ENCODE results near the gene PPHLN1. TPM values are rescaled to one million over a fixed set of nuclear protein-coding genes. Genes with fewer than 3 reads are reported as not detected.

PPHLN1 gene
- total and polyA plus RNA-seq, 4 experiments from 2014 or later: 98.0 to 160 (median 128) TPM

DNA sequence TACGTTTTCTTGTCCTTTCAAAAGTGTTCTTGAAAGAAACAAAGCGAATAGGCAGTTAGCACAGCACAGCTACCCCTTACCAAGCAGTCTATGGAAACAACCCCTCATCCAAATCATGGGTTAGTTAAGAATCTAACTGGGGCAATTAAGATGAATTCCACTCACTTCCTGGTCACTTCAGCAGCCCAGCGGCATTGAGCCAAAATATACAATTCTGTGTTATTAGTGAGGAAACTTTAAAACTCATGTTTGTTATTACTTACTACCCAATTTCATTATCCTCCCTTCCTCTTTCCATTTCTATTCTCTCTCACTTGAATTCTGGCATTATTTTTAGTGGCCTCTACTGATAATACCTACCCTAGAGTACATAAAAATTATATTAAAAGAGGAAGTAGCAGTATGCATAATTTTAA lies 121.4 kb downstream of the PPHLN1 start:
- Histone ChIP-seq H3K9me3 (ENCODE audit: control insufficient read depth in 1 of 2, low read length in 2 of 2) (no peaks in the 10 kb centered on the region), H3K4me1 (ENCODE audit: insufficient read depth, low read length) (no peaks in the 10 kb centered on the region), H3K27me3 (ENCODE audit: insufficient read depth, low read length) (no peaks in the 10 kb centered on the region), H3K27ac (ENCODE audit: low read depth, low read length) (no peak overlapping the region), H3K36me3 (ENCODE audit: insufficient read depth, low read length) (peaks cover 10% of the 10 kb centered on the region), H3K4me3 (ENCODE audit: low read length in 2 of 2) (no peak overlapping the region)
- no peaks in the 10 kb centered on the region for H3K4me1 Mint-ChIP-seq
- no peak overlapping the region for H3K27ac Mint-ChIP-seq
- no peak for DNase-seq
- intact Hi-C loops (cut with micrococcal nuclease): no loop called here
- peaks cover 70 to 74% of the 10 kb centered on the region in 2 donors for H3K36me3 Mint-ChIP-seq
- CTCF ChIA-PET (ENCODE audit: partially characterized antibody): no interaction called here
- H3K4me3 Mint-ChIP-seq: no peak overlapping the region
- H3K9me3 Mint-ChIP-seq: peaks cover 0 to 10% (median 4%) of the 10 kb centered on the region in 8 donors
- no peaks in the 10 kb centered on the region for H3K27me3 Mint-ChIP-seq
- POLR2A ChIA-PET (ENCODE audit: partially characterized antibody): no interaction called here

DNA sequence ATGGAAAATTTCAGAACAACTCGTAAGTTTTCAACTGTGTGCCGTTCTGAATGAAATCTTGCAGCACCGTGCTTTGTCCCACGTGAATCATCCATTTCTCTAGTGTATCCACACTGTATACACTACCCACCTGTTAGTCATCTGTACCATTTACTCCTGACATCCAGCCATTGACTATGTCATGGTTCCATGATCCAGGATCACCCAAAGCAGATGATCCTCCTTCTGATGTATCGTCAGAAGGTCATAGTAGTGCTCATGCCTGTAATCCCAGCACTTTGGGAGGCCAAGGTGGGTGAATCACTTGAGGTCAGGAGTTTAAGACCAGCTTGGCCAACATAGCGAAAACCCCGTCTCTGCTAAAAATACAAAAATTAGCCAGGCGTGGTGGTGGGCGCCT lies 122.9 kb downstream of the PPHLN1 start:
- Histone ChIP-seq H3K4me3 (ENCODE audit: low read length in 2 of 2) (no peak overlapping the region), H3K9me3 (ENCODE audit: control insufficient read depth in 1 of 2, low read length in 2 of 2) (no peaks in the 10 kb centered on the region), H3K27ac (ENCODE audit: low read depth, low read length) (no peak overlapping the region), H3K27me3 (ENCODE audit: insufficient read depth, low read length) (no peaks in the 10 kb centered on the region), H3K4me1 (ENCODE audit: insufficient read depth, low read length) (no peaks in the 10 kb centered on the region), H3K36me3 (ENCODE audit: insufficient read depth, low read length) (peaks cover 4% of the 10 kb centered on the region)
- Mint-ChIP-seq H3K9me3 (peaks cover 0 to 5% (median 0%) of the 10 kb centered on the region in 8 donors), H3K27me3 (no peaks in the 10 kb centered on the region), H3K4me1 (no peaks in the 10 kb centered on the region), H3K4me3 (no peak overlapping the region), H3K36me3 (peaks cover 55 to 59% of the 10 kb centered on the region in 2 donors), H3K27ac (no peak overlapping the region)
- intact Hi-C loops (cut with micrococcal nuclease): no loop called here
- CTCF ChIA-PET (ENCODE audit: partially characterized antibody): no interaction called here
- no peak for DNase-seq
- POLR2A ChIA-PET (ENCODE audit: partially characterized antibody): no interaction called here

DNA sequence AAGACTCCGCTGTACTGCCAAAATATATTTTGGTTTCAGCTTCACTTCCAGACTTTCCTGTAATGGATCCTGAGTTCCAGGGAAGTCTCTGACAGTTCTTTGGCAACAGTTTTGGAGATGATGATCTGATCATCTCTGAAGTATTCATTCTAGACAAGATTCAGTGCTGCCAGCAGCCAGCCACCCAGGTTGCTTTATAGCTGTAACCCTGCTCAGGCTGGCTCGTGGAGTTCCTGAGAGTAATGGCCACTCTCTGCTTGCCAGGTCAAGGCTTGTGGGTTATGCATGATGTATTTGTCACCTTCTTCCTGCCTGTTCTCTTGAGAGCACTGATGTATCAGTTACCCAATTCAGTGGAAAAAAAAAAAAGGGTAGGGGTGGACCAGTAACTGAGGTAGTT lies 124.3 kb downstream of the PPHLN1 start:
- ChIA-PET POLR2A (ENCODE audit: partially characterized antibody) (no interaction called here), CTCF (ENCODE audit: partially characterized antibody) (interaction anchor here (0.6 kb wide), 1 partner anchor 80 kb away, joined by 3 read pairs; no protein-coding TSS in a partner anchor)
- DNase-seq: no peak
- H3K9me3 Mint-ChIP-seq: peaks cover 0 to 2% (median 0%) of the 10 kb centered on the region in 8 donors
- H3K9me3 ChIP-seq (ENCODE audit: control insufficient read depth in 1 of 2, low read length in 2 of 2): no peaks in the 10 kb centered on the region
- no peak overlapping the region for H3K27ac Mint-ChIP-seq
- intact Hi-C loops (cut with micrococcal nuclease): no loop called here
- H3K4me3 ChIP-seq (ENCODE audit: low read length in 2 of 2): no peak overlapping the region
- no peak overlapping the region for H3K4me3 Mint-ChIP-seq
- peaks cover 4% of the 10 kb centered on the region for H3K36me3 ChIP-seq (ENCODE audit: insufficient read depth, low read length)
- H3K4me1 Mint-ChIP-seq: no peaks in the 10 kb centered on the region
- no peaks in the 10 kb centered on the region for H3K27me3 ChIP-seq (ENCODE audit: insufficient read depth, low read length)
- H3K36me3 Mint-ChIP-seq: peaks cover 41 to 45% of the 10 kb centered on the region in 2 donors
- no peaks in the 10 kb centered on the region for H3K27me3 Mint-ChIP-seq
- H3K27ac ChIP-seq (ENCODE audit: low read depth, low read length): no peak overlapping the region
- H3K4me1 ChIP-seq (ENCODE audit: insufficient read depth, low read length): no peaks in the 10 kb centered on the region

DNA sequence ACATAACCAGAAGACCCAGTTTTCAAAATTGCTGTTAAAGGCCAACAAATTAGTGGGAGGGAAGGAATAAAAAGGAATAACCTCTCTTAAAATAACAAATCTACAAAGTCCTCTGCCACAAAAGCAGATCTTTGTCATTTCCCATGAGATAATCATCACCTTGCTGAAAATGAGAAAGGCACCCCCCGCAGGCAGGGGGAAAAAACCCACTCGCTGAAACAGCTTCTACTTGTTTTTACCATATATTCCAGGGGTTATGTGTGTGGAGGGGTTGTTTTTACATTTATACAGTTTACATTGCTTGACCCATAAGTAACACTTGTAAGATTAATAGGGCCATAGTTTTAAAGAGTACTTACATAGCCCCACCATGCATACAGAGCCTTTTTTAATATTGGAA lies 132.6 kb downstream of the PPHLN1 start:
- Histone ChIP-seq H3K9me3 (ENCODE audit: control insufficient read depth in 1 of 2, low read length in 2 of 2) (no peaks in the 10 kb centered on the region), H3K4me3 (ENCODE audit: low read length in 2 of 2) (no peak overlapping the region), H3K27me3 (ENCODE audit: insufficient read depth, low read length) (no peaks in the 10 kb centered on the region), H3K27ac (ENCODE audit: low read depth, low read length) (no peak overlapping the region), H3K36me3 (ENCODE audit: insufficient read depth, low read length) (no peaks in the 10 kb centered on the region), H3K4me1 (ENCODE audit: insufficient read depth, low read length) (no peaks in the 10 kb centered on the region)
- Mint-ChIP-seq H3K36me3 (no peaks in the 10 kb centered on the region), H3K4me1 (no peaks in the 10 kb centered on the region), H3K27me3 (peaks cover 0 to 4% of the 10 kb centered on the region in 2 donors), H3K27ac (no peak overlapping the region), H3K4me3 (no peak overlapping the region), H3K9me3 (peaks cover 0 to 2% (median 0%) of the 10 kb centered on the region in 8 donors)
- no peak for DNase-seq
- intact Hi-C loops (cut with micrococcal nuclease): no loop called here
- CTCF ChIA-PET (ENCODE audit: partially characterized antibody): no interaction called here
- POLR2A ChIA-PET (ENCODE audit: partially characterized antibody): no interaction called here

DNA sequence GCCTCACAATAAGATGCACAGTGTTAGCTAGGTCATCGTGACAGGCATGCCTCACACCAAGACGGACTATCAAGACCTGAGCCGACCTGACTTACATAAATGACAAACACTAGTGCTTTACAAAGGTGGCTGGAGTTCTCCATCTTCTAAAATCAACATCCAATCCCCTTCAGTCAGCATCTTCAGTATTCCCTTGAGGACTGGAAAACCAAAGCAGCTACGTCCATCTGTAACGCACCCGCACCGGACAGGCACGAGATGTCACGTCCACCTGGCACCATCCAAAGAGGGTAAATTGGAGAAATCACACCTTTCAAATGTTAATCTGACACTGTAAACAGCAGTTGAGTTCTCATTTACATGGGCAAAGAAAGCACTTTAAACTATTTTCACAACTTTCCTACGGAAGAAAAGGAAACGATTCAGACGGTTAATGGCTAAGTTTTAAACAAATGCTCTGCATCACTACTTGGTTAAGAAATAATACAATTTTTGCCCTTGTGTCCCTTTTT lies 133.4 kb downstream of the PPHLN1 start:
- H3K27me3 Mint-ChIP-seq: peaks cover 2 to 4% of the 10 kb centered on the region in 2 donors
- POLR2A ChIA-PET (ENCODE audit: partially characterized antibody): no interaction called here
- no peak for DNase-seq
- no peak overlapping the region for H3K27ac Mint-ChIP-seq
- H3K4me3 Mint-ChIP-seq: no peak overlapping the region
- no peaks in the 10 kb centered on the region for H3K4me1 Mint-ChIP-seq
- Histone ChIP-seq H3K9me3 (ENCODE audit: control insufficient read depth in 1 of 2, low read length in 2 of 2) (no peaks in the 10 kb centered on the region), H3K27ac (ENCODE audit: low read depth, low read length) (no peak overlapping the region), H3K27me3 (ENCODE audit: insufficient read depth, low read length) (no peaks in the 10 kb centered on the region), H3K36me3 (ENCODE audit: insufficient read depth, low read length) (no peaks in the 10 kb centered on the region), H3K4me3 (ENCODE audit: low read length in 2 of 2) (no peak overlapping the region), H3K4me1 (ENCODE audit: insufficient read depth, low read length) (no peaks in the 10 kb centered on the region)
- intact Hi-C loops (cut with micrococcal nuclease): no loop called here
- CTCF ChIA-PET (ENCODE audit: partially characterized antibody): no interaction called here
- no peaks in the 10 kb centered on the region for H3K36me3 Mint-ChIP-seq
- peaks cover 0 to 2% (median 0%) of the 10 kb centered on the region in 8 donors for H3K9me3 Mint-ChIP-seq

DNA sequence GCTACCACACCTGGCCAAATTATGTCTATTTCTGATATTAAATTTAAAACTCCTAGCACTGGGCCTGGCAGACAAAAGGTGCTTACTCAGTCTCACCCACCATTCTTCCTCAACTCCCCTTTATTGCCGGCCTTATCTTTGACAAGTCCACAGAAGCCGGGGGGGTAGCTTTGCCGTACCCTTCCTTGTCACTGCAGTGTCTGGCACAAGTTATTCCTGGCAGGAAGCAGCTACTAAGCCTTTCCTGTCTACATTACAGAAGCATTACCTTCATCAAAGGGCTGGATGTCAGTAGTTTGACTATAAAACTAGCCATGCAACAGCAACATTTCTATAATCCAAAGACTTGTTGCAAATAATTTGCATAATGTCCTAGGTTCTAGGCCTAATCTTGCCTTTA lies 136.5 kb downstream of the PPHLN1 start:
- Histone ChIP-seq H3K27ac (ENCODE audit: low read depth, low read length) (no peak overlapping the region), H3K27me3 (ENCODE audit: insufficient read depth, low read length) (no peaks in the 10 kb centered on the region), H3K4me1 (ENCODE audit: insufficient read depth, low read length) (no peaks in the 10 kb centered on the region), H3K36me3 (ENCODE audit: insufficient read depth, low read length) (no peaks in the 10 kb centered on the region), H3K9me3 (ENCODE audit: control insufficient read depth in 1 of 2, low read length in 2 of 2) (no peaks in the 10 kb centered on the region), H3K4me3 (ENCODE audit: low read length in 2 of 2) (no peak overlapping the region)
- Mint-ChIP-seq H3K27me3 (peaks cover 11 to 17% of the 10 kb centered on the region in 2 donors), H3K27ac (peak overlapping the region in 1 of 7 donors; percentile 71), H3K36me3 (no peaks in the 10 kb centered on the region), H3K4me3 (no peak overlapping the region), H3K9me3 (peaks cover 0 to 8% (median 0%) of the 10 kb centered on the region in 8 donors), H3K4me1 (no peaks in the 10 kb centered on the region)
- POLR2A ChIA-PET (ENCODE audit: partially characterized antibody): no interaction called here
- intact Hi-C loops (cut with micrococcal nuclease): no loop called here
- no peak for DNase-seq
- CTCF ChIA-PET (ENCODE audit: partially characterized antibody): no interaction called here

DNA sequence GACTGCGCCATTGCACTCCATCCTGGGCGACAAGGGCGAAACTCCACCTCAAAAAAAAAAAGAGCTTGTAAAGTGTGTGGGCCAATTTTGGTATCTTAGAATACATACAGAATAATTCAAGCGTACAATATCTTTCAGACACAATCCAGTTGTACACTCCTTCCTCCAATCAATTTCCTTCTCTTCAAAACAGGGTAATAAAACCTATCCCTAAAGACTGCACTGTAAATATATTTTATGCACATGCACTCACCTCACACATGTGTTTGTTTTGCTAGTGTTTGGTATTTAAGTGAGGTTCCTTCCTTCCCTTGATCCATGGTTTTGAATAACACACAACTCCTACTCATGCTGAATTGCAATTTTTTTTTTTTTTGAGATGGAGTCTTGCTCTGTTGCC lies 137.7 kb downstream of the PPHLN1 start:
- Mint-ChIP-seq H3K9me3 (peaks cover 0 to 8% (median 0%) of the 10 kb centered on the region in 8 donors), H3K27me3 (peaks cover 14 to 23% of the 10 kb centered on the region in 2 donors), H3K36me3 (no peaks in the 10 kb centered on the region), H3K27ac (no peak overlapping the region), H3K4me1 (peaks cover 0 to 4% (median 4%) of the 10 kb centered on the region in 4 donors), H3K4me3 (no peak overlapping the region)
- no peak for DNase-seq
- ChIA-PET CTCF (ENCODE audit: partially characterized antibody) (no interaction called here), POLR2A (ENCODE audit: partially characterized antibody) (no interaction called here)
- Histone ChIP-seq H3K27me3 (ENCODE audit: insufficient read depth, low read length) (no peaks in the 10 kb centered on the region), H3K4me3 (ENCODE audit: low read length in 2 of 2) (no peak overlapping the region), H3K4me1 (ENCODE audit: insufficient read depth, low read length) (no peaks in the 10 kb centered on the region), H3K27ac (ENCODE audit: low read depth, low read length) (no peak overlapping the region), H3K36me3 (ENCODE audit: insufficient read depth, low read length) (no peaks in the 10 kb centered on the region), H3K9me3 (ENCODE audit: control insufficient read depth in 1 of 2, low read length in 2 of 2) (no peaks in the 10 kb centered on the region)
- intact Hi-C loops (cut with micrococcal nuclease): no loop called here
